Transverse colon (tissue), 4 donors: Measurements from ENCODE around the gene NEDD4L.

Experiments used
- CTCF ChIP-seq, 5 experiments: fragments of 200-600 bp in 3 of 5; fragments of 450-650 bp in 2 of 5; sonication (generic) in 3 of 5; IDR thresholded peaks; 1 replicate in 2 of 5; 2 replicates in 3 of 5; pipeline ENCODE4 v1.5.1; 2016 to 2017; ENCODE audit warnings: antibody characterized with exemption in 5 of 5, inconsistent platforms in 3 of 5, mild to moderate bottlenecking in 2 of 5, moderate library complexity in 1 of 5
- EP300 ChIP-seq: sonication (generic); formaldehyde crosslinking; IDR thresholded peaks from one replicate; pipeline ENCODE4 v1.6.1; 2017; ENCODE audit warnings: antibody characterized with exemption, low read depth
- POLR2AphosphoS5 ChIP-seq, 3 donors: sonication (generic); formaldehyde crosslinking; IDR thresholded peaks; one replicate each; pipeline ENCODE4 v1.6.1; 2016; ENCODE audit warnings: antibody characterized with exemption in 3 of 3

GRCh38 chr18:58264075-58264474 is 220.0 kb downstream of the NEDD4L start:
- TF ChIP-seq POLR2AphosphoS5 (IDR thresholded peaks at IDR 0.05) = no peak
- TF ChIP-seq CTCF (IDR thresholded peaks at IDR 0.05) = no peak
- TF ChIP-seq EP300 = no peak
